ENCODE measurements around the gene ARHGAP15. TPM values are rescaled to one million over a fixed set of nuclear protein-coding genes. Genes with fewer than 3 reads are reported as not detected.

The ARHGAP15 gene
- total RNA-seq, 1 experiment from 2014 or later = 0.42 TPM

- DNase-seq (ENCODE audit: low read depth, low spot score) = no peak
- H3K27me3 ChIP-seq (ENCODE audit: insufficient read depth, low read length) = peaks cover 6% of the 10 kb centered on the region; the same call in 1 of the 2 replicates
- no peak overlapping the region for H3K27ac ChIP-seq (ENCODE audit: low read depth, low read length)
- no peaks in the 10 kb centered on the region for H3K9me3 ChIP-seq (ENCODE audit: control insufficient read depth in 1 of 2, insufficient read depth in 1 of 2, low read depth in 1 of 2, low read length in 2 of 2)
- intact Hi-C loops (cut with micrococcal nuclease) = no loop called here
- ChIA-PET CTCF (interaction anchor here (1.5 kb wide), 1 partner anchor 12 kb away, joined by 3 read pairs; no protein-coding TSS in a partner anchor), RAD21 (ENCODE audit: low non-redundant PET in 1 of 2, low total read pairs in 2 of 2, uncharacterized antibody in 2 of 2, unreplicated experiment in 2 of 2) (no interaction called here), POLR2A (no interaction called here)
- no peak overlapping the region for H3K4me2 ChIP-seq (ENCODE audit: low read length)
- H4K20me1 ChIP-seq (ENCODE audit: insufficient read depth) = no peaks in the 10 kb centered on the region
- no peak for ATAC-seq
- no peaks in the 10 kb centered on the region for H3K36me3 ChIP-seq (ENCODE audit: control insufficient read depth in 1 of 2, insufficient read depth in 2 of 2, low read length in 2 of 2)
- no peak overlapping the region for H3K4me3 ChIP-seq (replicated peaks in 1 of 2; ENCODE audit: low read depth in 1 of 2, low read length in 2 of 2)
- H3K4me1 ChIP-seq (ENCODE audit: control insufficient read depth in 1 of 2, insufficient read depth in 2 of 2, low read length in 2 of 2) = no peaks in the 10 kb centered on the region
- H2AFZ ChIP-seq (ENCODE audit: low read depth, low read length, poor library complexity, severe bottlenecking) = no peak overlapping the region
- TF ChIP-seq YY1 (IDR thresholded peaks at IDR 0.05; ENCODE audit: extremely low read depth, insufficient replicate concordance, low read depth, low read length) (no peak), MAX (IDR thresholded peaks at IDR 0.05) (no peak), JUND (IDR thresholded peaks at IDR 0.05) (no peak), ZBTB33 (IDR thresholded peaks at IDR 0.05; ENCODE audit: extremely low read depth, insufficient replicate concordance, low read length) (no peak), POLR2A (IDR thresholded peaks at IDR 0.05; ENCODE audit: borderline replicate concordance, extremely low read depth, insufficient read depth, insufficient read length) (no peak), CEBPB (IDR thresholded peaks at IDR 0.05; ENCODE audit: low read depth) (no peak), REST (IDR thresholded peaks at IDR 0.05; ENCODE audit: low read depth) (no peak), CTCF (IDR thresholded peaks at IDR 0.05 in 2 of 3, conservative IDR thresholded peaks at IDR 0.05 in 1 of 3; ENCODE audit: borderline replicate concordance in 1 of 3, insufficient read depth in 1 of 3, low read depth in 2 of 3, low read length in 2 of 3) (no peak), ATF3 (IDR thresholded peaks at IDR 0.05) (no peak)
- H3K9ac ChIP-seq (ENCODE audit: low read length) = no peak overlapping the region
- BruUV-seq (replicated peaks) = no TSS peak
- no peaks in the 10 kb centered on the region for H3K9me2 ChIP-seq (ENCODE audit: insufficient read depth)
- H3K79me2 ChIP-seq (ENCODE audit: insufficient read depth, low read length) = no peaks in the 10 kb centered on the region
Measured at GRCh38 chr2:143183804-143184463, 54.7 kb downstream of the ARHGAP15 start.
